H9 (cell line): Measurements from ENCODE around the gene OR2J2. TPM values are rescaled to one million over a fixed set of nuclear protein-coding genes. Genes with fewer than 3 reads are reported as not detected.
"Not testable (repeated sequence)": the region's sequence is repeated elsewhere in the genome, so short reads cannot be mapped to it uniquely, and the experiment has no call there.

Experiments
- DNase-seq: peaks from one replicate; pipeline ENCODE4 v3.0.0-alpha.2; 2017
- H2AFZ ChIP-seq: one replicate; pipeline ENCODE4 v1.6.1; 2013; ENCODE audit warnings: mild to moderate bottlenecking, low read length, control low read depth, moderate library complexity
- H2AK5ac ChIP-seq: 2 replicates; pipeline ENCODE4 v1.6.1; 2013; ENCODE audit warnings: low read length, control low read depth, mixed read lengths; ENCODE audit not compliant: insufficient read length
- H2BK120ac ChIP-seq: one replicate; pipeline ENCODE4 v1.6.1; 2013; ENCODE audit warnings: low read depth, mild to moderate bottlenecking, low read length, control low read depth, inconsistent platforms; ENCODE audit not compliant: poor library complexity, severe bottlenecking
- H2BK12ac ChIP-seq: 2 replicates; pipeline ENCODE4 v1.6.1; 2013; ENCODE audit warnings: low read length, control low read depth, mixed read lengths, low read depth; ENCODE audit not compliant: insufficient read length
- H2BK15ac ChIP-seq: 2 replicates; pipeline ENCODE4 v1.6.1; 2013; ENCODE audit warnings: low read depth, low read length, control low read depth
- H2BK20ac ChIP-seq: one replicate; pipeline ENCODE4 v1.6.1; 2013; ENCODE audit warnings: low read depth, mild to moderate bottlenecking, low read length, control low read depth, inconsistent platforms; ENCODE audit not compliant: poor library complexity, severe bottlenecking
- H2BK5ac ChIP-seq: 2 replicates; pipeline ENCODE4 v1.6.1; 2013; ENCODE audit warnings: low read length, control low read depth, mixed read lengths; ENCODE audit not compliant: insufficient read length
- H3K14ac ChIP-seq: 2 replicates; pipeline ENCODE4 v1.6.1; 2013; ENCODE audit warnings: low read length, control low read depth; ENCODE audit not compliant: insufficient read depth
- H3K18ac ChIP-seq: 2 replicates; pipeline ENCODE4 v1.6.1; 2013; ENCODE audit warnings: low read depth, mild to moderate bottlenecking, mixed read lengths, low read length, control low read depth; ENCODE audit not compliant: insufficient read length
- H3K23ac ChIP-seq: 2 replicates; pipeline ENCODE4 v1.6.1; 2013; ENCODE audit warnings: low read length, control low read depth, mixed read lengths, low read depth; ENCODE audit not compliant: insufficient read length
- H3K23me2 ChIP-seq: 2 replicates; pipeline ENCODE4 v1.6.1; 2013; ENCODE audit warnings: low read depth, mild to moderate bottlenecking, mixed read lengths, low read length, control low read depth; ENCODE audit not compliant: insufficient read length, poor library complexity, severe bottlenecking
- H3K27ac ChIP-seq: 2 replicates; pipeline ENCODE4 v1.5.1; 2013; ENCODE audit warnings: low read length, control low read depth, mixed read lengths, low read depth; ENCODE audit not compliant: insufficient read length
- H3K27me3 ChIP-seq: 2 replicates; pipeline ENCODE4 v1.6.1; 2013; ENCODE audit warnings: low read length, control low read depth, inconsistent platforms; ENCODE audit not compliant: insufficient read depth
- H3K4ac ChIP-seq: 2 replicates; pipeline ENCODE4 v1.6.1; 2013; ENCODE audit warnings: low read depth, mild to moderate bottlenecking, control low read depth, inconsistent platforms, low read length, moderate library complexity
- H3K4me1 ChIP-seq: 2 replicates; pipeline ENCODE4 v1.6.1; 2013; ENCODE audit warnings: low read length, control low read depth, inconsistent platforms; ENCODE audit not compliant: insufficient read depth
- H3K4me2 ChIP-seq: 2 replicates; pipeline ENCODE4 v1.6.1; 2013; ENCODE audit warnings: low read length, control low read depth, mixed read lengths; ENCODE audit not compliant: insufficient read length, insufficient read depth
- H3K56ac ChIP-seq: 2 replicates; pipeline ENCODE4 v1.6.1; 2013; ENCODE audit warnings: low read depth, mild to moderate bottlenecking, mixed read lengths, low read length, control low read depth; ENCODE audit not compliant: insufficient read length
- H3K79me1 ChIP-seq: 2 replicates; pipeline ENCODE4 v1.6.1; 2013; ENCODE audit warnings: low read depth, mild to moderate bottlenecking, moderate library complexity, low read length, control low read depth, inconsistent platforms; ENCODE audit not compliant: insufficient read depth, poor library complexity, severe bottlenecking
- H3K79me2 ChIP-seq: 2 replicates; pipeline ENCODE4 v1.6.1; 2013; ENCODE audit warnings: low read length, control low read depth, inconsistent platforms; ENCODE audit not compliant: insufficient read depth
- H3K9ac ChIP-seq: 2 replicates; pipeline ENCODE4 v1.6.1; 2013; ENCODE audit warnings: low read length, control low read depth, mixed read lengths; ENCODE audit not compliant: insufficient read length; ENCODE audit errors: extremely low read depth
- H3K9me3 ChIP-seq: one replicate; pipeline ENCODE4 v1.6.1; 2013; ENCODE audit warnings: low read depth, low read length, inconsistent platforms; ENCODE audit not compliant: control insufficient read depth
- H3T11ph ChIP-seq: one replicate; pipeline ENCODE4 v1.6.1; 2013; ENCODE audit warnings: mild to moderate bottlenecking, low read length, control low read depth, inconsistent platforms
- H4K20me1 ChIP-seq: one replicate; pipeline ENCODE4 v1.6.1; 2013; ENCODE audit not compliant: control insufficient read depth, insufficient read length, insufficient read depth
- H4K5ac ChIP-seq: 2 replicates; pipeline ENCODE4 v1.6.1; 2013; ENCODE audit warnings: low read depth, mild to moderate bottlenecking, mixed read lengths, low read length, control low read depth; ENCODE audit not compliant: insufficient read length
- H4K8ac ChIP-seq: replicated peaks from 2 replicates; pipeline ENCODE4 v1.6.1; 2013; ENCODE audit warnings: low read length, control low read depth, mixed read lengths, low read depth; ENCODE audit not compliant: insufficient read length
- H4K91ac ChIP-seq: 2 replicates; pipeline ENCODE4 v1.6.1; 2013; ENCODE audit warnings: low read depth, mild to moderate bottlenecking, moderate library complexity, mixed read lengths, low read length, control low read depth; ENCODE audit not compliant: insufficient read length
- H3K27ac Mint-ChIP-seq, 3 experiments: 2 replicates in 2 of 3; 3 replicates in 1 of 3; pipeline ENCODE4 v1.8.0; 2020 to 2021; ENCODE audit warnings: mixed read lengths in 3 of 3, mild to moderate bottlenecking in 1 of 3, moderate library complexity in 1 of 3
- H3K27me3 Mint-ChIP-seq: 2 replicates; pipeline ENCODE4 v1.8.0; 2021; ENCODE audit warnings: low read depth, mild to moderate bottlenecking, moderate library complexity, mixed read lengths
- H3K36me3 Mint-ChIP-seq, 3 experiments: 2 replicates in 2 of 3; 3 replicates in 1 of 3; pipeline ENCODE4 v1.8.0; 2020 to 2021; ENCODE audit warnings: low read depth in 3 of 3, mixed read lengths in 3 of 3; ENCODE audit not compliant: insufficient read depth in 1 of 3
- H3K4me1 Mint-ChIP-seq, 2 experiments: 2 replicates each; pipeline ENCODE4 v1.8.0; 2020; ENCODE audit warnings: mixed read lengths in 2 of 2
- H3K4me3 Mint-ChIP-seq, 2 experiments: 2 replicates in 1 of 2; 3 replicates in 1 of 2; pipeline ENCODE4 v1.8.0; 2020 to 2021; ENCODE audit warnings: mild to moderate bottlenecking in 2 of 2, mixed read lengths in 2 of 2, moderate library complexity in 1 of 2
- H3K9me3 Mint-ChIP-seq, 2 experiments: 2 replicates in 1 of 2; 3 replicates in 1 of 2; pipeline ENCODE4 v1.8.0; 2020; ENCODE audit warnings: mild to moderate bottlenecking in 2 of 2, mixed read lengths in 2 of 2, moderate library complexity in 1 of 2
- WGBS: extraction: QIAGEN DNeasy Blood & Tissue Kit; methylation state at CpG from one replicate; pipeline ENCODE4 v1.1.7; 2013; ENCODE audit warnings: missing lambda C conversion rate, low lambda C conversion rate, mixed read lengths; ENCODE audit not compliant: insufficient read length; ENCODE audit errors: extremely low coverage; 5-methylcytosine and 5-hydroxymethylcytosine counted together
- total RNA-seq: library from RNA; stranded (reverse); gene quantifications from 2 replicates; pipeline ENCODE4 v1.2.1, GENCODE V29; 2021

The OR2J2 gene
- total RNA-seq, 1 experiment from 2014 or later: not detected

DNA sequence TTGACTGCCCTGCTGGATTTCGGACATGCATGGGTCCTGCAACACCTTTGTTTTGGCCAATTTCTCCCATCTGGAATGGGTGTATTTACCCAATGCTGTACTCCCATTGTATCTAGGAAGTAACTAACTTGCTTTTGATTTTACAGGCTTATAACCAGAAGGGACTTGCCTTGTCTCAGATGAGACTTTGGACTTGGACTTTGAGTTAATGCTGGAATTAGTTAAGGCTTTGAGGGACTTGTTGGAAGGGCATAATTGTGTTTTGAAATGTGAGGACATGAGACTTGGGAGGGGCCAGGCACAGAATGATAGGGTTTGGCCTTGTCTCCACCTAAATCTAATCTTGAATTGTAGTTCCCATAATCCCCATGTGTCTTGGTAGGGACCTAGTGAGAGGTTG, 47.3 kb downstream of the OR2J2 start:
- H2BK5ac ChIP-seq, H2BK20ac ChIP-seq, H3K27ac Mint-ChIP-seq, H2BK120ac ChIP-seq, H3K4me3 Mint-ChIP-seq, H3K27me3 Mint-ChIP-seq, H3K14ac ChIP-seq, H3K27me3 ChIP-seq, DNase-seq, H3K79me1 ChIP-seq, H2BK15ac ChIP-seq, H3K9me3 ChIP-seq, H4K91ac ChIP-seq, H3K4me1 ChIP-seq, H3K4ac ChIP-seq, H4K20me1 ChIP-seq, H3K27ac ChIP-seq, H3K56ac ChIP-seq, H4K5ac ChIP-seq, H3K79me2 ChIP-seq, H3K4me2 ChIP-seq, H3K23me2 ChIP-seq, H3K18ac ChIP-seq, H3K9ac ChIP-seq, H3T11ph ChIP-seq, H2AFZ ChIP-seq, H2BK12ac ChIP-seq, H4K8ac ChIP-seq, H3K23ac ChIP-seq, H2AK5ac ChIP-seq: not testable (repeated sequence)
- peaks cover 15 to 17% of the 10 kb centered on the region in 2 experiments for H3K9me3 Mint-ChIP-seq
- H3K36me3 Mint-ChIP-seq: peaks cover 8 to 18% (median 16%) of the 10 kb centered on the region in 3 experiments
- H3K4me1 Mint-ChIP-seq: peaks cover 14 to 18% of the 10 kb centered on the region in 2 experiments
- WGBS: no CpG with 5 or more reads among the region's 1 CpG

Other genes starting within 250 kb of the OR2J2 start
- gene TRIM27, start 246.9 kb upstream of the OR2J2 start, total RNA-seq: 93.1 and 98.2 TPM in 2 replicates
- 0.57 and 0.68 TPM in 2 replicates for gene ZNF311, start 165.6 kb upstream of the OR2J2 start, total RNA-seq
- gene OR2W1, start 125.7 kb upstream of the OR2J2 start, total RNA-seq: not detected in 2 replicates
- not detected in 2 replicates for gene OR2B3, start 83.6 kb upstream of the OR2J2 start, total RNA-seq
- not detected in 2 replicates for gene OR2J1, start 71.4 kb upstream of the OR2J2 start, total RNA-seq
- gene OR2J3, start 62.8 kb upstream of the OR2J2 start, total RNA-seq: not detected in 2 replicates
- not detected in 2 replicates for gene OR14J1, start 130.8 kb downstream of the OR2J2 start, total RNA-seq
- gene OR5V1, start 198.0 kb downstream of the OR2J2 start, total RNA-seq: not detected in 2 replicates
- not detected in 2 replicates for gene OR12D3, start 204.4 kb downstream of the OR2J2 start, total RNA-seq
- not detected in 2 replicates for gene OR12D2, start 224.7 kb downstream of the OR2J2 start, total RNA-seq
- gene OR12D1, start 244.0 kb downstream of the OR2J2 start, total RNA-seq: not detected in 2 replicates